ENCODE measurements around the gene FGL2. TPM values are rescaled to one million over a fixed set of nuclear protein-coding genes. Genes with fewer than 3 reads are reported as not detected.

Gene FGL2
- total RNA-seq, 2 experiments from 2014 or later: 0.06 to 0.72 TPM

- Histone ChIP-seq H2AFZ (ENCODE audit: low read length) (peak overlapping the region; percentile 0; the same call in 1 of the 2 replicates), H3K36me3 (ENCODE audit: insufficient read depth, low read length) (no peaks in the 10 kb centered on the region; the same call in 1 of the 2 replicates), H4K20me1 (ENCODE audit: insufficient read depth, low read length) (no peaks in the 10 kb centered on the region), H3K27ac (ENCODE audit: low read depth, low read length, poor library complexity, severe bottlenecking) (no peak overlapping the region), H3K4me1 (ENCODE audit: insufficient read depth, low read length, poor library complexity, severe bottlenecking) (peaks cover 9% of the 10 kb centered on the region), H3K4me2 (ENCODE audit: low read length) (no peak overlapping the region), H3K79me2 (ENCODE audit: insufficient read depth, low read depth, low read length) (no peaks in the 10 kb centered on the region), H3K9me2 (ENCODE audit: insufficient read depth, low read length) (no peaks in the 10 kb centered on the region), H3K9me3 (ENCODE audit: low read length) (peaks cover 21% of the 10 kb centered on the region), H3K4me3 (ENCODE audit: low read depth, low read length, poor library complexity, severe bottlenecking) (no peak overlapping the region)
- BruUV-seq (replicated peaks): no TSS peak
- TF ChIP-seq CTCF (conservative IDR thresholded peaks at IDR 0.05; ENCODE audit: low read length) (no peak), EZH2phosphoT487 (IDR thresholded peaks at IDR 0.05; ENCODE audit: borderline replicate concordance, low read depth, low read length) (no peak)
- intact Hi-C loops (cut with micrococcal nuclease; ENCODE audit: unreplicated experiment): no loop called here
- DNase-seq (ENCODE audit: low spot score): no peak
- POLR2A ChIA-PET: interaction anchor here (1.2 to 1.8 kb wide), 4 partner anchors 10 to 19 kb away, joined by 3 to 5 read pairs (median 4); no protein-coding TSS in a partner anchor
- CTCF ChIA-PET (ENCODE audit: unreplicated experiment): no interaction called here
Measured at GRCh38 chr7:77205706-77206105, 6.1 kb upstream of the FGL2 start.

- no peaks in the 10 kb centered on the region for H3K9me3 ChIP-seq (ENCODE audit: low read length)
- ChIA-PET CTCF (ENCODE audit: unreplicated experiment) (no interaction called here), POLR2A (interaction anchor here (0.6 to 1.0 kb wide), 2 partner anchors 8 to 1131 kb away, joined by 3 read pairs; no protein-coding TSS in a partner anchor)
- no peaks in the 10 kb centered on the region for H3K9me2 ChIP-seq (ENCODE audit: insufficient read depth, low read length)
- no peak for DNase-seq (ENCODE audit: low spot score)
- H3K4me1 ChIP-seq (ENCODE audit: insufficient read depth, low read length, poor library complexity, severe bottlenecking): peaks cover 37% of the 10 kb centered on the region
- no peak overlapping the region for H3K27ac ChIP-seq (ENCODE audit: low read depth, low read length, poor library complexity, severe bottlenecking)
- no peak overlapping the region for H3K4me3 ChIP-seq (ENCODE audit: low read depth, low read length, poor library complexity, severe bottlenecking)
- no peak overlapping the region for H2AFZ ChIP-seq (ENCODE audit: low read length)
- no TSS peak for BruUV-seq (replicated peaks)
- intact Hi-C loops (cut with micrococcal nuclease; ENCODE audit: unreplicated experiment): no loop called here
- no peaks in the 10 kb centered on the region for H3K79me2 ChIP-seq (ENCODE audit: insufficient read depth, low read depth, low read length)
- no peaks in the 10 kb centered on the region; the same call in 1 of the 2 replicates for H3K36me3 ChIP-seq (ENCODE audit: insufficient read depth, low read length)
- TF ChIP-seq EZH2phosphoT487 (IDR thresholded peaks at IDR 0.05; ENCODE audit: borderline replicate concordance, low read depth, low read length) (no peak), CTCF (conservative IDR thresholded peaks at IDR 0.05; ENCODE audit: low read length) (no peak)
- H4K20me1 ChIP-seq (ENCODE audit: insufficient read depth, low read length): no peaks in the 10 kb centered on the region
- no peak overlapping the region for H3K4me2 ChIP-seq (ENCODE audit: low read length)
Measured at GRCh38 chr7:77202481-77202976, 2.9 kb upstream of the FGL2 start.

GRCh38 chr7:77200542-77200941 lies 923 bp upstream of the FGL2 start:
- peak overlapping the region; percentile 34 for H3K27ac ChIP-seq (ENCODE audit: low read depth, low read length, poor library complexity, severe bottlenecking)
- H3K4me2 ChIP-seq (ENCODE audit: low read length): peak overlapping the region; percentile 87
- peak overlapping the region; percentile 98 for H2AFZ ChIP-seq (ENCODE audit: low read length)
- H4K20me1 ChIP-seq (ENCODE audit: insufficient read depth, low read length): no peaks in the 10 kb centered on the region
- no TSS peak for BruUV-seq (replicated peaks)
- no peaks in the 10 kb centered on the region for H3K9me2 ChIP-seq (ENCODE audit: insufficient read depth, low read length)
- DNase-seq (ENCODE audit: low spot score): peak; percentile 31
- TF ChIP-seq EZH2phosphoT487 (IDR thresholded peaks at IDR 0.05; ENCODE audit: borderline replicate concordance, low read depth, low read length): no peak
- TF ChIP-seq CTCF (conservative IDR thresholded peaks at IDR 0.05; ENCODE audit: low read length): no peak
- intact Hi-C loops (cut with micrococcal nuclease; ENCODE audit: unreplicated experiment): no loop called here
- ChIA-PET POLR2A (interaction anchor here (0.9 to 1.8 kb wide), 6 partner anchors 8 to 44 kb away, joined by 3 to 7 read pairs (median 4); no protein-coding TSS in a partner anchor), CTCF (ENCODE audit: unreplicated experiment) (no interaction called here)
- peaks cover 36% of the 10 kb centered on the region for H3K4me1 ChIP-seq (ENCODE audit: insufficient read depth, low read length, poor library complexity, severe bottlenecking)
- H3K4me3 ChIP-seq (ENCODE audit: low read depth, low read length, poor library complexity, severe bottlenecking): peak overlapping the region; percentile 59
- no peaks in the 10 kb centered on the region for H3K79me2 ChIP-seq (ENCODE audit: insufficient read depth, low read depth, low read length)
- H3K9me3 ChIP-seq (ENCODE audit: low read length): no peaks in the 10 kb centered on the region
- H3K36me3 ChIP-seq (ENCODE audit: insufficient read depth, low read length): no peaks in the 10 kb centered on the region; the same call in 1 of the 2 replicates
